Right lobe of liver (tissue), 4 donors: ENCODE results near the gene ZBTB32.

ENCODE experiments used
- CTCF ChIP-seq, 4 donors: fragments of 200-600 bp in 3 of 4; fragments of 450-650 bp in 1 of 4; IDR thresholded peaks; one replicate each; pipeline versions ENCODE4 v1.5.1 to v1.8.0; 2016 to 2022; ENCODE audit warnings: antibody characterized with exemption in 4 of 4, mild to moderate bottlenecking in 2 of 4
- POLR2A ChIP-seq: fragments of 450-650 bp; IDR thresholded peaks from one replicate; pipeline ENCODE4 v1.6.1; 2017; ENCODE audit warnings: antibody characterized with exemption, mild to moderate bottlenecking
- donor health status: DM: no; HTN: no; CAD: no.
- donor health status: DM: no; HTN: no; CAD: no.
- donor health status: DM: no; HTN: yes; CAD: no.

- no peak for TF ChIP-seq CTCF (IDR thresholded peaks at IDR 0.05)
- TF ChIP-seq POLR2A, result no peak
Observed at GRCh38 chr19:35746531-35746930, 42.2 kb downstream of the ZBTB32 start.
